ENCODE results near the gene TMEM260.

DNA sequence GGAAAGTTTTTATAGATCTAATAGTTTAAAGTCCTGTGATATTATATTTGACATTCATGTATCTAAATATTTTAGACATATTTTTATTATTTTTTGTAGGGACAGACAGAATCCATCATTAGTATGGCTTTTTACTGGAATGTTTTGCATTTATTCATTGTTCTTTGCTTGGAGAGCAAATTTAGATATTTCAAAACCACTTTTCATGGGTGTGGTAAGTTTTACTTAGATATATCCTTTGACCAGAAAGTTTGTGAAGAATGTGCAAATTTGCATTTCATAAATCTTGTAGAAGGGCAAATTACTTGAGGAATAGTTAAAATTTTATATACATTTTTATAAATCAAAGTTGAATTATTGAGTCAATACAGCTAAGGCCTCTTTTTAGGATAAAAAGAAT, 37.5 kb downstream of the TMEM260 start:
- TF ChIP-seq CTCF (IDR thresholded peaks at IDR 0.05; ENCODE audit: extremely low read depth in 1 of 2, insufficient read depth in 1 of 2, low read depth in 1 of 2, low read length in 2 of 2) (no peak), EZH2 (IDR thresholded peaks at IDR 0.05; ENCODE audit: borderline replicate concordance, low read depth, low read length, severe bottlenecking) (no peak)
